ENCODE results near the gene DNM3.

Gene DNM3

DNA sequence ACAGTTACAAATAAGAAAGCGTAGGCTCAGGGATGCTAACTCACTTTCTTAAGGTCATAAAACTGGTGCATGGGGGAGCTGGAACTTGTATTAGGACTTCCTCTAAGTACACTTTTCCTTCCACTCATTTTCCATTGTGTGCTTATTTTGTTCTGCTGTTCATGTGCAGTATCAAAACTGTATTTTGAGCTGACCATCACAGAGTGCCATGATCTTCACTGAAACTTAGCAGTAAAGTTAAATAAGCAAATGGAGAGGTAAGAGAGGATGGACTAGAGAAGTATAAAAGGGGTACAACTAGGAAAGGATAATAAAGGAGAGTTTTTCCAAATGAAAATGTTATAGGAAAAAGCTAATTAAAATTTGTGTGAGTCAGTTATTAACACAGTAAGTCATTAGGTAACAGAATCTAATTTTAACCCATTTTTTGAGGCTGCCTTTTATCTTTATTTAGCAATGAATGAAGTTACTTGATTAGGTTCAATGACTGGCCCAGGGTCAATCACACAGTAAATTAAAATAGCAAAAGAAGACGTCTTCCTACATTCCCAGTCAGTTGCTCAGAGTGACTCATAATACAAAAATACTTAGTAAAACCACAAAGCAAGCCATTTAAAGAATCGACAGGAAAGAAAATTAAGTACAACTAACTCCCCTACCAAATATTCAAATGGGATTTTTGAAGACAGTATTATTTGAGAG, 413.4 kb downstream of the DNM3 start:
- DNase-seq = no peak

DNA sequence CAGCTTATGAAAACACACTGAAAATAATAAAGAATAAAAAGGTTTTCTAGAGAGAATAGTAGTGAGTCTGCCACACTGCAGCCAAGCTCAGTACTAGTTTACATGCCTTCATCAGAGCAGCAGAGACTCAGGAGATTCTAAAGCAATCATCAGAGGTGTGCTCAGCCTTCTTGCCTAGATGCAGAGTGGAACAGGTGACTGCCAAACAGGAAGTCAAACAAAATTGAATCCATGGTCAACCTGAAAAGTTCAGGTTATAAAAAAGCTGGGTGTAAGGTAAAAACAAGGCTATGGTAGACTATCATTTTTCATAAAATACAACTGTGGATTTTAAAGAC, 413.9 kb downstream of the DNM3 start:
- no peak for DNase-seq

DNA sequence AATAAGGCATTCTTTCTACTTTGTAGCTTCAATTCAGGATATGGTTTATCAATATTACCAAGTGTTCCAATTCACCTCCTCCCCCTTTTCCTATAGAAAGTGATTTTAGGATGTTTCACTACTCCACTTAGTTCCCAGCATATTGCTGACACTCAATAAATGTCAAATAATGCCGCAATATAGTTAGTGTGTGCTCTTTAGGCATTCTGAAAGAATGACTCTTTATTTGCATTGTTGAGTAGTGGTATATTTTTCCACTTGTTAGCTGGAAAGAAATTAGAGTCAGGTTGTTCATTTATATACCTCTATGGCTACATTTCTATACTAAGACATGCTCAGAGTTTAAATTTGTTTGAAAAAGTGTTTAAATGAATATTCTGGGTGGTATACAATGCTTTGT, 424.6 kb downstream of the DNM3 start:
- no peak for DNase-seq

DNA sequence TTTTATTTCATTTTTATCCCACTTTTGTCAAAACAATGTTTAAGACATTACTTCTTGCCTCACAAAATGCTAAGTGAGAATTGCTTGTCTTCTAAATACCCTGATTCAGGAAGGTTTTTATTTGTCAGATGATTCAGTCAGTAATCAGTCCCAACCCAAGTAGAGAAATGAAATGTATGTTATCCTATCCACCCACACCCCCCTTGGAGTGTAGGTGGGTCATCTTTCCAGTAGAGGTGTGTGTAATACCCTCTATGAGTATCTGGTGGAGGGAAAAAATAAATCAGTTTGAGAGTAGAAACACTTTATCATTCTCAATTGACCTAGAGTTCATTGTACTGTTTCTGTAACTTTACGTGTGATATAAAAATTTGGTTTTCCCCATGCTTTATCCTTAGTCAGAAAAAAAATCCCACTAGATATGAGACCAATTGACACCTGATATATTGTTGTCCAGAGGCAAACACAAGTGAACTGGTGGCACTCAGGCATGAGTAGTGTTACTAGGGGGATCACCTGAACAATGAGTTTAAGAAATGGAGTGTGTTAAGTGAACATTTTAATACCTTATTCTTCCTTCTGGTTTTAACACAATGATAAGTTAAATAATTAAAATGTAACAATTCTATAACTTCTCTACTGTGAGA, 425.4 kb downstream of the DNM3 start:
- no peak for DNase-seq

DNA sequence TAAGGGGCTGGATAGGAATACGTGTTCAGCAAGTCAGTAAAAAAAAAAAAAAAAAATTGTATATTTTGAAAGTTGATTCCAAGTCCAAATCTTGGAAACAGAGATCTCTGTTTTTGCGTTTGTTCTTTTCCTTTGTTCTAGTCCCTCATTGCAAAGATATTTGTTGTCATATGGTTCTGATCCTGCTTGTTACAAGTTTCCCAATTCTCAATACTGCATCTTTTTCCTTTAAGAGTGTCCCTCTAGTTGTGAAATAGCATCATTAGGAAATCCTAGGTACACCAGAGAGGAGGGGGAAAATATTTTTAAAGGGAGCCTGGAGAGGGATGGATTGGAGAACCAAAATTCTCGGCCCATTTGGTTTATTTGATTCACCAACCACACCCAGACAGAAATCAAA, 426.9 kb downstream of the DNM3 start:
- DNase-seq = no peak

DNA sequence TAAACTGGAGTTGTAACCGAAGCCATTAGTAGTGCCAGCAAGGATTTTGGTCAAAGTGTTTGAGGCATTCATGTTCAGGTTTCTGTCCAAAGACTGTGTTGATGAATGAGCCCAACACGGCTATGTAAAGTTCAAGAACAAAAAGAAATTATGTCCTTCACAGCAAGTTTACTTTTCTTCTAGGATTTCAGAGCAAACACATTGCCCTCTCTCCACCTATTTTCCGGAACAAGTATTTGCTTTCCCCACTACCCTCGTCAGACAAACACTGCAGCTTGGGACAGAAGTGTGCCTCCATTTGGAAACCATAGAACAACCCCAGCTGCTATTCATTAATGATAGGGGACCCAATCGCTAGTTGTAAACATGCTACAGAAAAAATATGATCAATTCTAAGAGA, 427.8 kb downstream of the DNM3 start:
- no peak for DNase-seq

DNA sequence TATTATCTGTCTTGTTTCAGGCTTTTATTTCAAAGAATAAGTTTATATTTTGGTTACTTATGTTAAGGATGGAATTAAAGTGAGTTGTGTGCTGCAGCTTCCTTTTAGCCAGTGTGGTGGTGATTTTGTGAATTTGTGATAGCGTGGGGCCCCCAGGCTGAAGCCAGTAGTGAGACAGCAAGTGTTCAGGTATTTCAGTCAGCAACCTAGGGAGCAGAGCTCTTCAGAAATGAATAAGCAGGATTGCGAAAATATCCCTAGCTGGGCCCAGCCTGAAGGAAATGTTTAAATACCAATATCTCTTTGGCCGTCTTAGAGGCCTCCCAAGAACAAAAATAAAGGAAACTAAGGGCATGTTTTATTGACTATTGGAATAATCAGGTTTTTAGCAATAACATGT, 428.3 kb downstream of the DNM3 start:
- no peak for DNase-seq

DNA sequence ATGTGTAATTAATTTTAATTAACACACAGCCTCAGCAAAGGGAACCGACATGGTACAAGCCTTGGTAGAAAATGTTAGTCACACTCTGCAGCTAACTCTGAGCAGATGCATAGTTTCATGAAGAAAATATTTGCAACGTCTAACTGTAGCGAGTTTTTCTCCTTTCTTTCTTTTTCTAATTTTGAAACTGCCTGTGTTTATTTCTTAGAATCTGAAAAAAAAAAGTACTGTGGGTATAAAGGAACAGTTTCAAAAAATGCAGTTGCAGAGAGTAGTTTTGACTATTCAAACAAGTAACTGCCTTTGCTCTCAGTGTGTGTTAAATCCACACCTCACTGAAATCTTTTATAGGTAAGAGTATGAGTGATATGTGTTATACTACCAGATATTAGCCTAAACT, 429.3 kb downstream of the DNM3 start:
- DNase-seq = no peak

DNA sequence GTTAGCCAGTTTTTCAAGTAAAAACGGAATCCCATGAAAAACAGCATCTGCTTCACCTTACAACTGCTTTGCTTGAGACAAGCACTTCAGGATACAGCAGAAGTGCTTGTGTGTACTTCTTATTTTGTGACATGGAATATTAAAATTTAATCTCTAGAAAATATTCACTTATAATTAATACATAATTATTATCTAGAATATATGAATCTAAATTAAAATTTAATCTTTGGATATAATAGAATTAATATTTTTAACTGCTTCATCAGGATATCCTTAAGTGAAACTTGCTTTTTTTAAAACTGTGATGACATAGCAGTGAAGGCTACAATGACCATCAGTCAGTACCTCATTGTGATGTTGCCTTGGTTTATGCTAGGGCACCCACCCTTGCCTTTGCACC, 430.8 kb downstream of the DNM3 start:
- DNase-seq = no peak

DNA sequence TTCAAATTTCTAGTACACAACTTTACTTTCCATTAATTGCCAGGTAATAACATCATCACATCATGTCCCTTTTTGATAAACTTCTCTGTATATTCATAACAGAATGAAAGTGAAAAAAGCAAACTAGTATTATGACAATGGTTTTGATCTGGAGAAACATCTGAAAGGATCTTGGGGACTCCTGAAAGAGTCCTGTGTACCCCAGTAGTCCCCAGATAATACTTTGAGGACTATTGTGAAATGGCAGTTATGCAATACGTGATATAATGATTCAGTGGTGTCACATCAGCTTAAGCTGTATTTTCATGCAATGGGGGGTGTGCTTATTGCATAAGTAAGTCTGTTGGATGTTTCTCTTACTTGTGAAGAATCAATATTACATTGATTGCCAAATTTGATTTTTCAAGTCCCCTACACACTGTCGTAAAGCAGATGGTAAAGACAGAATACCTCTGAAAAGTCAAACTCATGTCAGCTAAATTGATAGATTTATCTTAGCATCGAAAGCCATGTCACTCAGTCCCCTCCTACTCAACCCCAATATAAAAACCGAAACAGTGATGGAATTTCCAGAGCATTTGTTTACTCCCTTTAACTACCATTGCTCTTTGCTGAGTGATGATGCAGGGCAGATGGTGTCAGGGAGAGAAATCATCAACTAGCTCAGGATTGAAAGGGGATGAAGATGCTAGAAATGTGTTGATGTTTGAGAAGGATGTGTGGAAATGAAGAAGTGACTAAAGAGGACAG, 432.5 kb downstream of the DNM3 start:
- DNase-seq = no peak

DNA sequence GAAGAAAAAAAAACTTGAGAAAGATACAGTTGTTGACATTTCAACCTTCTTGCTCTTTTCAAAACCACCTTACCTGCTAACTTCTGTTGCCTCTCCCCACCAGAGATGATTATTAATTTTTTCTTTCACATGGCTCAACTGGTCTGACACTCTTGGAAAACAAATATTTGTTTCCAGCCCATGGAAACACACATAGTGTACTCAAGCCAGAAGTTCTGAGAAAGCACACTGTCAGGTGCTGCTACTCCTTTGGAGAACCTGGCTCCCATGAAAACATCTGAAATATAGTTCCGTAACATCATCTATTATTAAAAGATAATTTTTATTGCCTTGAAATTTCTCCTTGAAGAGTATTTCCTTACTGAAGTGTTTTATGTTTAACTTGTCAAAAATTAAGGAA, 434.2 kb downstream of the DNM3 start:
- no peak for DNase-seq

DNA sequence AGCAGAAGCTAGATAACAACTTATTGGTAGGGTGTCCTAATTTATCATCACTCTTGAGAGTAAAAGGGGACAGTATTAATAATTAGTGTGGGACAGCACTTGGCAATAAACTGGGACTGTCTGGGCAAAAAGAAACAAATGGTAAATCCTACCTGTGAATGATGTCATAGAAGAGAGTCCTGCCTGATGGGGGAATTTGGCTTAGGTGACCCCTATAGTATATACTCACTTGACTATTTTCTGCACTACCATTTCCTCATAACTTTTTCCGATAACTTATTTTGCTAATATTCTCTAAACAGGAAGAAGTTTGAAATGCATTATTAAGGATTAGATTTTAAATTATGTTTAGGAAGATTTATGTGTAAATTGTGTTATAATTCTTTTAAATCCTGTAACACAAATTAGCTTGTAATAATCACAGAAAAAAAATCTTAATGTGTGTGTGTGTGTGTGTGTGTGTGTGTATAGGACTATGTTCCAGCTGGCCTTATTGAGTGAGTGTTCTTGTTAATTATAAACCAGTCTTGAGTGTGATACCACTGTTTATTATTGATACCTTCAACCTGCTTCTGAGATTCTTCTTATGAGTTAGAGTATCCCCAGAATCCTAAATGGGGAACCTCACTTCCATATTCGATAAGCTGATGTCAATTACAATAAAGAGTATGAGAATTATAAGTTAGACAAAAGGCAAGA, 435.0 kb downstream of the DNM3 start:
- no peak for DNase-seq

DNA sequence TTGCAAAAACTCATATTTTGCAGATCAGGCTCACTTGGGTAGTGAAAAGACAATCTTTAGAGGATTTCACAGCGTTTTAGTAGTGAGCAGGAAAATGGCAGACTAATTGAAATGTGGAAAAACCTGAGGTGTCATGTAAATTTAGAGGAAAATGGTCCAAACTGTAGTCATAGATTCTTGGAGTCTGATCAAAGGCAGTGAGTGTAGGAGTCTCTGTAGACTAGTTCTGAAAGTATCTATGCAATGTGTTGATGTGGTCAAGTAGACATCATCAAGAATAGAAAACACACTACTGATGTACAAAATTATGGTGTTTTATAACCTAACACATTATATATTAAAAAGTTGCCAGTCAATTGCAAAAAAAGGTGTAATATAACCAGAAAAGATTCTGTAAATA, 436.0 kb downstream of the DNM3 start:
- no peak for DNase-seq

DNA sequence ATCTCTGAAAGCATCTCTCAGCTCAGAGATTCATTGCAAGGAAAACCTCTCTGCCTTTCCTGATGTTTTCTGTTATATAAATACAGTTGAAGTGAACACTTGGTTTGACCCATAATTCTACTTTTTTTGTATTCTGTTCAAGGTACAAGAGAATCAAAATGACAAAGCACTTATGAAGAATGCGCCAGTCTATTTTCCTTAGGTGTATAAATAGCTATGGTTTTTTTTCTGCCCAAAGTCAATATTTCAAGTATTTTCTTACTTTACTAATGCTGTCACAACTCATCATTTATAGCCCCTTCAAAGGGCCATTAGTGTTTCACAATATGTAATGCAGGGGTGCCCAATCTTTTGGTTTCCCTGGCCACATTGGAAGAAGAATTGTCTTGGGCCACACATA, 436.7 kb downstream of the DNM3 start:
- DNase-seq = no peak

DNA sequence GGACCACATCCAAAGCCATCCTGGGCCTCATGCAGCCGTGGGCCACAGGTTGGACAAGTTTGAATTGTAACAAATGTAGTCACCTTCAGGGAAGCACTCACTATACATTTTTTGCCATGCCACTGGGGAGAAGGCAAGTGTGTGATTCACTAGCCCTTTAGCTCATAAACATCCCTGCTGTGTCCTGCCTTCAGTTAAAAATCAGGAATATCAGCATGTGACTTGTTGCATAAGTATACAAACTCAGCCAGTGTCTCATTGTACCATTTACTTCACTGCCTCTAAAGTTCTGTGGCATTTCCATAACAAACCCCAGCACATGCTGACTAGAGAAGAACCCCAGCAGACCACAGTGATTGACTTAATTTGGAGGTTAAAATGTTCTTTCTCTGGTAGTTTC, 437.2 kb downstream of the DNM3 start:
- no peak for DNase-seq

DNA sequence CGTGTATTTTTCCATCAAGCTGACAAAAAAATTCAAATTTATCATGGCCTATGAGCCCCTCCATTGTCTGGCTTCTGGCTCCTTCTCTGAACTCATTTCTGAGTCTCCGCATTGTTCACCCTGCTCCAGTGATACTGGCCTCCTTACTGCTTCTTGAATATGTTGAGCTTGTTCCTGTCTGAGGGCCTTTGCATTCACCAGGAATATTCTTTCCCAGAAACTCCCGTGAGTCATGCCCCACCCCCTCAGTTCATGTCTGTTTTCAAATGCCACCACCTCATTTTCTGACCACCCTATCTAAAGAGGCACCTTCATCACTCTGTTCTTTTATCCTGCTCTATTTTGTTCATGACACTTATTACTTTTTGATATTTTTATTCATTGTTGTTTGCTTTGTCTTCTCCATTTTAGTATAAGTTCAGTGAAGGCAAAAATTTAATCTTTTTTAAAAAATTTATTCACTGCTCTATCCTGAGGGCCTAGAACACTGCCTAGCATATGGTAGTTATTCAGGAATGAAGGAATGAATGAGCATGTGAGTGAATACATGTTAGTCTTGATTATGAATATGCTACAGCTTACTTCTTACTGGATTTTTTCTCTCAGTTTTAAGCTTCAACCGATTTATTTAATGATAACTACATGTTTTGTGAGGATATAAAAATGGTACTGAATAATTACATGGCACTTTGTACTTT, 438.8 kb downstream of the DNM3 start:
- no peak for DNase-seq

DNA sequence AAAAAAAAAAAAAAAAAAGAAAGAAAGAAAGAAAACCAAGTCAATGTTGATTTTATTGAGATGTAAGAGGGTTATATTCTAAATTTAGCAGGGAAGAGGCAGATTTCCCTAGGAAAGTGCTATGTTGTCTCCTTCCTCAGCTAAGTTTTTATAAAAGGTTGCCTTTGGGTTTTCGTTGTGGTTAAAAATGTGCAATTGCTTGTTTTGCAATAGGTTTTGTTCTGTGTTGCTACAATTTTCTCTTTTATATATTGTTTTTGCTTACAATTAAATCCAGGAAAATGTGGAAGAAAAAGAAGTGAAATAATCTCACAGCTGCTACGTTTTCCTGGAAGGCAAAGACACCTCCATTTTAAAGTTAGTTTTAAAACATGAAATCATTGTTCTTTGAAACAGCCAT, 442.5 kb downstream of the DNM3 start:
- no peak for DNase-seq

DNA sequence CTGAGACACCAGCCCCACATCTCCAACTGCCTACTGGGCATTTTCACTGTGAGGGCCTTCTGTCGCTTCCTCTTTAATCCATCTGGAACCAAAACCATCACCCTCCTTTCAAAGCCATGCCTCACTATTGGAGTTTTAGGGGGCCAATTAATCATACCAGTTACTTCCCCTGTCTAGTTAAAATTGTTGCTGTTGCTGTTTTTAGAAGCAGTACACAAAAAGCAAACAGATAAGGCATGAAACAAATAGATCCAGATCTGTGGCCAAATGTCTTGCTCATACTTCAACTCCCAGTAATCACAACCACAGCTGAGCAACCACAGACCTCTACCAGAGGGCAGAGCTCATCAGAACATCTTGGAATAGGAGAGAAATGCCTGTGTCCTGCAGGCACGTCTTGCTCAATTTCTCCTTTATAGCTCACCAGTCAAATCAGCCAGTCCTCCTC, 445.4 kb downstream of the DNM3 start:
- DNase-seq = peak; percentile 19

DNA sequence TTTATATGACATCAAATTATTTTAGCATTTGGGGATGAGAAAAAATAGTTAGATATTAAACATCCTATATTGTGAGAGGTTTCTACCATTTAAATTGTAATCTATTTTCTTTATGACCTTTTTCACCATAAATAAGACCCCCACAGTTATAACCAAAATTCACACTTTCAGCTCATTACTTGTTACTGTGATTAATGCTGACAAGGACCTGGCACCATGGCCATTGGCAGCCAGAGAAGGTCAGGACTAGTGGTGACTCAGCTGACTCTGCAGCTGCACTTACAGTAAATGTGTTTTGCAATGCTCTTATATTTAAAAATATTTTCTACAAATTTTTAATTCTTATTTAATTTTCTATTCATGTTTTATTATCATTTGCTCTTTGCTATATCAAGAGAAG, 445.9 kb downstream of the DNM3 start:
- DNase-seq = no peak

DNA sequence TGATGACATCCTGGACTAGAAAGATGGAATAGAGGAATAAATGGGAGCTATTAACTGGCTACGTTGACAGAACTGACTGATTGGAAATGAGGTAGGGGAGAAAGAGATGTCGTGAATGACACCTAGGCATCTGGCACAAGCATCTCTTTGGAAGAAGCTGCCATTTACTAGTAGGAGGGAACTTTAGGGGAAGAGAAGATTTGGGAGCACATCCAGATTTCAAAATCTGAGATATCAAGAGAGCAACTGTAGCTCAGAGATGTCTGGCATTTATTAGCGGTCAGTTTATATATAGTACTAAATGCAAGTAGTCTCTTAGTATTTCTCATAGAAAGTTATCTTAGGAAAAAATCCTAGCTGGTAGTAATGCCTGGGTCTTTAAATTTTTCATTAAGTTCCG, 447.3 kb downstream of the DNM3 start:
- DNase-seq = no peak

DNA sequence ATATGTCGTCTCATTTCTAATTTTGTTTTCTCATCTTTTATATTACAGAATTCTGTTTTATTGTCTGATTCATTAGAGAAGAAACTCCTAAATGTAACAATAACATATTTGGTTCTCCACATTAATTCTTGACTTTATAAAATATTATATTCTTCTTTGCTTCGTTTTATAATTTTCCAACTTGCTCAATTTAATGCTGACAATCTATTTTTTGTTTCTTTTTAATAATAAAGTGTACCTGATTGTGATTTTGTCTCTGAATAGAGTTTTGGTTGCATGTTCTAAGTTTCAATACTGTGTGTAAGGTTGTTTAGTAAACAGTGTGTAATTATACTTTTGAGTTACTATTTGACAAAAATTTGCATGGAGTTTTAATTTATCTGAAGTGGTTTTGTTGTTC, 448.1 kb downstream of the DNM3 start:
- DNase-seq = no peak

DNA sequence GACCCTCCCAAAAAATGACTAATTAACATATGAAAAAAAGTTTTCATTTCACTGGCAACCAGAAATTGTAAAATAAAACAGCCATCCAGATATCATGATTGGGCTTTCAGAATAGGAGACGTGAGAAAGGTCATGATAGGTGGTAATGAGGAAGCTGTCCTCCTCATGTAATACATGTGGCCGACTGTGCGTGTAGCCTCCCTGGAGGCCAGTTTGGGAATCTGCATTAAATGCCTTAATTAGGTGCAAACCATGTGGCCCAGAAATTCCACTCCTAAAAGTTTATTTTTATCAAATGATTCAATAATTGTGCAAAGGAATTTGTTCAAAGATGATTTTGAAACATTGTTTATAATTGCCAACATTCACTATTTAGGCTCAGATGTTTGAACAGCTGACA, 451.5 kb downstream of the DNM3 start:
- no peak for DNase-seq

DNA sequence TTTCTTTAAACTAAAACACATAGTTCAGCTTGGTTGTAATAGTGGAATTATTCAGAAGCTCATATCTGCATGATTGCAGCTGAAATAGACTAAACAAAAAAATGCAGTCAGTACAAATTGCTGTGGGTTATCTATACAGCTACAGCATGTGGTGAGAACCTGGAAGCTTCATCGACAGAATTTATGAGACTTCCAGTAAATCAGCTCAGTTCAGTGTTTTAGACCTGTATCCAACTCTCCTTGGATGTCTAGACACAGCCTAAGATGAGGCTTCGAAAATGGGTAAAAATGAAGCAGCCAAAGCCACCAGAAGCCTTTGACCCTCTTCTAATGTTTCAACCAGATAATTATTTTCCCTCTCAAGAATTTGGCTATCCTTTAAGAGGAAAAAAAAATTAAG, 452.1 kb downstream of the DNM3 start:
- no peak for DNase-seq
